ENCODE data around the gene RANBP10.

DNA sequence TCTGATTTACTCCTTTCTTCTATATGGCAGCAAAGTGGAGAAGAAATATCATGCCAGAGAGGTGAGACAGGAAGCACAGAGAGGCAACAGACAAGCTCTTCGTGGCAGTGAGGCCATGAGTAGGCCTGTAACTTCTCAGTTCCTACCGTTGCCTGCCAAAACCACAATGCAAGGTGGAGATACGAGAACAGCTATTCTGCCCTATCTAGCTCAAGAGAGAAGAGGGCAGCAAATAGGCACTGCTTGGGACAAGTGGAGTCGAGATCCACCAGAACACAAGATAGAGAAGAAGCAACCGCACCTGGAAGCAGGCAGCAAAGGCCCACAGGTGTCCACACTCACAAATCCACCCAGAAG is 24.8 kb downstream of the RANBP10 start:
- TF ChIP-seq, protein P1, sequence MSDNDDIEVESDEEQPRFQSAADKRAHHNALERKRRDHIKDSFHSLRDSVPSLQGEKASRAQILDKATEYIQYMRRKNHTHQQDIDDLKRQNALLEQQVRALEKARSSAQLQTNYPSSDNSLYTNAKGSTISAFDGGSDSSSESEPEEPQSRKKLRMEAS (IDR thresholded peaks at IDR 0.05) = no peak
- TF ChIP-seq MYC (IDR thresholded peaks at IDR 0.05; ENCODE audit: borderline replicate concordance, low read length) (no peak), CHD4 (IDR thresholded peaks at IDR 0.05; ENCODE audit: borderline replicate concordance) (no peak), MAZ (IDR thresholded peaks at IDR 0.05; ENCODE audit: borderline replicate concordance, low read depth, low read length) (no peak)

Measured in A549 (cell line).